Activated CD4-positive, alpha-beta T cell treated with anti-CD3 and anti-CD28 coated beads, Interleukin-2, Interleukin-4, amounts not matched to agents 100 ng/mL and 50 ng/mL, durations not matched to agents 16 hours and 8 hours (primary cell): ENCODE data around the gene RLBP1.

Experiments
- DNase-seq: peaks from one replicate; pipeline ENCODE4 v3.0.0-alpha.2; 2020; ENCODE audit warnings: low spot score

Gene RLBP1

DNA sequence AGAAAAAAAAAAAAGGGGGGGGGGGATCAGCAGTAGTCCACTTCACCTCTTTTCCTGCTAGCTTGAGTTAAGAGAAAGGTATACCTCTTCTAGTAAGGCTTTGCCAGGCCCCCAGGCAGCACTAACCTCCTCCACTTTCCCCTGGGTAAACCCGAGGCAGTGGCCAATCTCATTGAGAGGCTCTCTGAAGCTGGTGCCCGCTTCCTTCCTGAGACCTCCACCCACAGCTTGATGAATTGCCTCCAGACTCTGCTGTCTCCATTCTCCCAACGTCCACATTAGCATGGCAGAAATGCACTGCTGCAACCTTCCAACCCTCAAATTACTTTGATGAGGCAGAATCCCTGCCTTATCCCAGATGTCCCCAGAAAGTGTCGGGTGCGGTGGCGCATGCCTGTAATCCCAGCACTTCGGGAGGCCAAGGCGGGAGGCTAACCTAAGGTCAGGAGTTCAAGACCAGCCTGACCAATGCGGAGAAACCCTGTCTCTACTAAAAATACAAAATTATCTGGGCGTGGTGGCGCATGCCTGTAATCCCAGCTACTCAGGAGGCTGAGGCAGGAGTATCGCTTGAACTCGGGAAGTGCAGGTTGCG, 15.3 kb downstream of the RLBP1 start:
- DNase-seq: no peak

DNA sequence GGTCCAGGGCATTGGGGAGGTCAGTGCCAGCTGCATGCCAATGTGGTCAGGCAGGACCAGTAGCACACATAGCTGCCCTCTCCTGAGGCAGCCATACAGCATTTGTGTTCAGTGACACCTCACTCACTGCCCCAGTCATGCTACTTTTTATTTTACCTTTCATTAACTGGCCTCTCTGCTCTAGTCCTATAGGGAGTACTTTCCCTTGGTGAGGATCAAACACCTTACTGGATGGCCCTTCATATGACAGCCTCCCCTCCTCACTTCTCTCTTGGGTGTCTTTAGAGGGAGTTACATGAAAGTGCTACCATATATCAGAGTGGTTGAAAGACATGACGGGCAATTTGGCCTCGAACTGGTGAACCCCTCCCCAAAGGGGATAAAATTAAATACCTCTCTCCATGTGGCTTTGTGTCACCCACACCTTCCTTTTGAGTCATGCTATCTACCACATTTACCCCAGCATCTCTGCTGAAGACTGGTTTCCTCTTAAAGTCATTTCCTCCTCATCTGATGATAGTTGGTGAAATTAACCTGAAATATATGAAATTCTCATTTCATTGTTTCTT, 17.6 kb downstream of the RLBP1 start:
- peak; percentile 84 for DNase-seq

DNA sequence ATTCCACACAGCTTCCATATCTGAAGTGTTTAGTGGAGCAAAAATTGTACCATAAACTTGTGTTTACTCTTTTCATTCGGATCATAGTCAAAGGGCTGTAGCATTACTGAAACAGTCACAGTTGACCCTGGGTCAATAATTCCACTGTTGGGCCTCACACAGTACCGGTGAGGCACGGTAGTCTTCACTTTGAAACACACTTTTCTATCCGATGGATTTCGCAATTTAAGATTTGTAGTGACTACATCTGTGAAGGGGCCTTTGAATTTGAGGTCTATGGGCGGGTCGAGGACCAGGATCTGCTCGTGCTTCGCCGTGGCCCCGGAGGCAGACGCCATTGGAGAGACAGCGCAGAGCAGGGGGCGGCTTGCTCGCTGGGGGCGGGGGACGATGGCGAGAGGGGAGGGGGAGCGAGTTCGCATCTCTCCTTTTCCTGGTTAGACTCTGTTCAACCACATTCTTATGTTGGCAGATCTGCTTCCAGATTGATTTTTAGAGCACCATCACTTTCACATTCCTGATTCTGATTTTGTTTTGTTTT, 19.8 kb downstream of the RLBP1 start:
- DNase-seq: no peak

DNA sequence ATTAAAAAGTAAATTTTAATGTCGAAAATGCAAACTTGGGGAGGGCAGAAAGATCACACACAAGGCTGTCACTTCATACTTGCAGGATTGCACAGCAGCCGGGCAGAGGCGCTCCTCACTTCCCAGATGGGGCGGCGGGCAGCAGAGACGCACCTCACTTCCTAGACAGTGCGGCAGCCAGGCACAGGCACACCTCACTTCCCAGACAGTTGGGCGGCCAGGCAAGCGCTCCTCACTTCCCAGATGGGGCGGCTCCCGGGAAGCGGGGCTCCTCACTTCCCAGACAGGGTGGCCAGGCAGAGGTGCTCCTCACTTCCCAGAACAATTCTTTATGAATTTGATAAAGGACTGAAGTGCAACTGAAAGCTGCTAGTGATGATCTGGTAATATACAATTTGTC, 21.2 kb downstream of the RLBP1 start:
- DNase-seq: no peak

DNA sequence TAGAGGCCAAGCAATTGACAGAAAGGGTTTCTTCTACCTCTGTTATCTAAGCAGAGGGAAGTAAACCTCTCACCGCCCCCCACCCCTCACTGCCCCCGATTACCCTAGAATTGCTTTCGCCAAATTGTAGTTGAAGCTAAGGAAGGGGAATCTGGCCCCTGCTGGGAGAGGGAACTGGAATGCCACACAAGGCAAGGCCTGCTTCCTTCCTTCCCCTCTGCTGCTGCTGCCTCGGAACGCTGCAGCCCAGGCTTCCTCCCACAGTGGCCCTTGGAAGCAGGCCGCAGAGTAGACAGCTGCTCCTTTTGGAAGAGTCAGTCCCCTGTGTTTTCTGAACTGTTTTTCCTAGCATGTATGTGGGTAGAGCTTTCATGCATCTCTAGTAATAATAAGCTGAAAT, 21.6 kb downstream of the RLBP1 start:
- DNase-seq: no peak

DNA sequence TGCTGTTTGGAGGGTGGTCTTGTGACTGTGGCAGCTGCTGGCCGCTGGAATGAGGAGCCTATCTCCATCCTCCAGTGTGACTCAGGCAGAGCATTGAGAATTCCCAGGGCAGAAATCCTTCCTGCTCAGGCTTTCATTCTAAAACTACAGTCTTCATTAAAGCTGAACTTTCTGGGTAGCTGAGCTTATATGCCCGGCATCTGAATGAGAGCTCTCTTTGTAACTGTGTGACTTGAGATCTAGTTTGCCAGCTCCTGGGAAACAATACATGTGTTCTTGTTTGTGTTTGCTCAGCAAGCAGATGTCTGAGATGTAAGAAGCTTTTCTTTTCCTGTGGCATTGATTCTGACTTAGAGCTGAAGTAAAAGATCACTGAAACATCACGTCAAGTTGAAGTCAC, 22.4 kb downstream of the RLBP1 start:
- DNase-seq: no peak

DNA sequence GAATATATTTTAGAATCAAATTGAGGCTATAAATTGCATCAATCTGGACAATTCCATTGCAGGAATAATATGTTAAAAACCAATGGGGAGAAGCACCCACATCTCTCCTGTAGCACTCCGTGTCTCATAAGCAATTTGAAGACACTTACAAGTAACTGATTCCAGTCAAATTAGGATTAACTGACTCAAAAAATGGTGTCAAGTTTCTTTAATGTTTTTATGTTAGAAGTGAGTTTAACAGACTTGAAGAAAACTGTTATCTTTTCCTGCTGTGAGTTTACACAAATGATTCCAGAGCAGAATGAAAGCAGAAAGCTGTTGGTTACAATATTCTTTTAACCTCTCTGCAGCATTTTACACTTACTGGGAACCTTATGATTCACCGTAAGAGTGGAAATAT, 23.2 kb downstream of the RLBP1 start:
- no peak for DNase-seq

DNA sequence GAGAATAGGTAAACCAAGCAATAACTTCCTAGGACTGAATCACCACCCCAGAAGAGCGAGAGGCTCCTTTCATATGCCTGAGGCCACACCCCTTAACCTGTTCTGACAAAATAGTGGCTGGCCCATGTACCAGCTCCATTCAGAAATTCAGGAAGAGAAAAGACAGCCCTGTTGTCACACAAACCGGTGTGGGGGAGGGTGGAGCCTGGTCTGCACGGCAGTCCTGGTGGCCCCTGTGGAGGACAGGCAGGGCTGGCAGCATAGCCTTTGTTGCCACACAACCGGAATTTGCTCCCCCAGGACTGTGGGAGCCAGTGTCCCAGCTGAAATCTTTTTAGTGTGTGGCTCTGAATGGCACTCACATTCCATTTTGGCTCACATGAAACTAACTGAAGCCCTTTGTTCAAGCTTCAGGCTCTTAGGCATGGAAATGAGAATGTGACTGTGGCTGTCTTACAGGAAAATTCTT, 23.8 kb downstream of the RLBP1 start:
- DNase-seq: peak; percentile 52

DNA sequence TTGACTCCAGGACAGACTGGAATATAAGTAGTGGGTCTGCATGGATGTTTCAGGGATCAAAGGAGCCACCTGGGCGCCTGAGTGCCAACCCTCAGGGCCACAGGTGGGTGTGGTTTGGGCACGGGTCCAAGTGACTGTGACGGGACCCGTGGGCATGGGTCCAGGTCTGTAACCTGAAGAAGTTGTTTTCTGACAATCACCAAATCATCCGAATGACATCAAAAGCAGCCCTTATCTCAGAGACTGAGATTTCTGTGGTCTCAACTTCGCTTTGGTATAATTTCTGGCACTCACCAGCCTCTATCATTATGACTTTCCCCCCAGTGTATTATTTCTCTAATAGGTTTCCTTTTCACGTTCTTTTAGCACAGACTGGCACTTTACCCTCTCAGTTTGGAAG, 24.4 kb downstream of the RLBP1 start:
- peak; percentile 62 for DNase-seq

DNA sequence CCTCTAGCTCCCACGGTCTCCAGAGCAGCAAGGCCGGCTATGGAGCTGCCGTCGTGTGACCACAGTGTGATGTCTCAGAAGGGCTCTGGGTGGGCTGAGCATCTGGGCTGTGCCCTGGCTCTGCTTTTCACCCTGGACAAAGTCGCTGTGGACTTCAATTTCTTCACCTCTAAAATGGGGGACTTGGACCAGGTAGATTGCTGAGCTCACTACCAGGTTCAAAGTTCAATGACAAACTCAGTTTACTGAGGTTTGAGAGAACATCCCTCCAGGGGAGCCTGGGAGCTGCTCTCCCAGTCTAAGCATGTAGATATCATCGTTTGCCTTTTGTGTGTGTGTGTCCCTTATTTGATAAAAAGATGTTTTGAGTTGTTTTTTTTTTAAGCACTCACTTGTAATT, 25.1 kb downstream of the RLBP1 start:
- no peak for DNase-seq

DNA sequence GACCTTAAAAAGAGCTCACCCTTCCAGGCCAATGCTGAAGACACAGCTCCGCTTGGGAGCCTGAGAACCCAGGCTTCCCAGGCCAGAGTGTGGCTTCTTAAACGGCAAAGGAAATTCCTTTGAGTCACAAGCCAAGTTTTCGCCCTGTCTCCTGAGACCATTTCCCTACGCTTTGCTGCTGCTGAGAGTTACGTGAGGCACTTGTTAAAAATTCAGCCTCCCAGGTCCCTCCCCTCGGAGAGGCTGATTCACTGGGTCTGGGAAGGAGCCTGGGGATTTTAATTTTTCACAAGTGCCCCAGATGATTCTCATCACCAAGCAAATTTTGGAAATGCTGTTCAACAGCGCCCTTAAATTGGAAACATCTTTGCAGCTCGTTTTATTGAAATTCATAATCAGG, 25.5 kb downstream of the RLBP1 start:
- no peak for DNase-seq

DNA sequence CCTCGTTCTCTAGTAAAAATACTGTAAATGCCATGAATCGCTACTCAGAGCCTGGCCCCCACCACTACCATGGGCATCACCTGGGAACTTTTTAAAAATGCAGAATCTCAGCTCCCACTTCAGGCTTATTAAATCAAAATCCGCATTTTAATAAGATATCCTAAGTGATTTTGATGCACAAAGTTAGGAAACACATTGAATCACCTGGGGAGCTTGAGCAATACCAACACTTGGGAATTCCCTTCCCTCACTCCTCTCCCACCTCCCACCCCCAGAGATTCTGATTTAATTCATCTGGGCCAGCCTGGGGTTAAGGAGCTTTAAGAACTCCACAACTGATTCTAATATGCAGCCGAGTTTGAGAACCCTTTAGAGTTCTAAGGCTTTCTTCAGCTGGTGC, 26.8 kb downstream of the RLBP1 start:
- no peak for DNase-seq

DNA sequence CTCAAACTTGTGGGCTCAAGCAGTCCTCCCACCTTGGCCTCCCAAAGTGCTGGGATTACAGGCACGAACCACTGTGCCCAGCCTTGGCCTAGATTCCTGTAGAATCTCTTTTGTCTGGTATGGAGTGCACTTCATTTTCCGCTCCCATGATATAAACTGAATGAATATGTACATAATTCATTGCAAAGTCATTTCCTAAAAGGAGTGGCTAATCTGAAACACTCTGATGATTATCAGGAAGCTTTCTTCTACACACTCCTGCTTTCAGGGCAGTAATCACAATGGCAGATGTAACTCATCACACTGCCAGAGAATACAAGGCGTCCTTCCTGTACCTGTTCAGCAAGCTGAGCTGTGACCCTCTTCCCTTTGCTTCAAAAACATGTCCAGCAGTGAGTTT, 28.6 kb downstream of the RLBP1 start:
- no peak for DNase-seq

DNA sequence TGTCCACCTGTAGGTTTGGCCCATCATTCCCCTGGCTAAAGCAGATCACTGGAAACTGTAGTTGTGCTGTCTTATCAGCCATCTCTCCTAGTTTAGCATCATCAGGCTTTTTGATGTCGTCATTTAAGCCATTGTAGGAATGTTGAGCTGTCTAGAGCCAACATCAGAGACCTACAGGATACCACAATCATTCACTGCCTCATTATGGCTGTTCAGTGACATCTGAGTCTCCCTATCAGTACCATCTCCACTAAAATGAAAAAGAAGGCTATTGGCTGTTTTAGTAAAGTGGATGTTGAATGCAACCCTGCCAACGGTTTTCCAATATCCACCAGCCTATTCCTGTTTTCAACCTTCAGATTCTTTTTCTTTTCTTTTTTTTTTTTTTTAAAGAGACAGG, 29.2 kb downstream of the RLBP1 start:
- DNase-seq: no peak

DNA sequence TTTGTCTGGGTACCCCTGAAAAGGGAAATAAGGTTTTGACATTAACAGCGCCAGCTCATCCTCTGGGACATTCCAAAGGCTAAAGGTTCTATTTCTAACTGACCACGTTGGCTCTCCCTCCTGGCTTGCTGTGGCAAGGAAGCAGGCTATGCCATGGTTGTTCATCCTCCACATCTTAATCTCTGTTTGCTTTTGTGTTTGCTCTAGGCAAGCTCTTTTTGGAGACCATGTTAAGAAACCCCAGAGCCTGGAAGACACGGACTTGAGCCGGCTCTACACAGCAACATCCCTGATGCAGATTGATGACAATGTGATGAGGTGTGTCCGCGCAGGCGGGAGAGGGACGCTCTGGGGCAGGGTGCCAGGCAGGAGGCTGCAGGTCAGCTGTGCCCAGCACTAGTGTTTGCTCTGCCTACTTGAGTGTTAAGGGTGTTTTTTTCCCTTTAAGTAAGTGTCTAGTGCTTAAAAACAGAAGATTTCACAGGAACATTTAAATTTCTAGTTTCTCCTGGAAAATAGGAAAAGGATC, 33.3 kb downstream of the RLBP1 start:
- DNase-seq: no peak

DNA sequence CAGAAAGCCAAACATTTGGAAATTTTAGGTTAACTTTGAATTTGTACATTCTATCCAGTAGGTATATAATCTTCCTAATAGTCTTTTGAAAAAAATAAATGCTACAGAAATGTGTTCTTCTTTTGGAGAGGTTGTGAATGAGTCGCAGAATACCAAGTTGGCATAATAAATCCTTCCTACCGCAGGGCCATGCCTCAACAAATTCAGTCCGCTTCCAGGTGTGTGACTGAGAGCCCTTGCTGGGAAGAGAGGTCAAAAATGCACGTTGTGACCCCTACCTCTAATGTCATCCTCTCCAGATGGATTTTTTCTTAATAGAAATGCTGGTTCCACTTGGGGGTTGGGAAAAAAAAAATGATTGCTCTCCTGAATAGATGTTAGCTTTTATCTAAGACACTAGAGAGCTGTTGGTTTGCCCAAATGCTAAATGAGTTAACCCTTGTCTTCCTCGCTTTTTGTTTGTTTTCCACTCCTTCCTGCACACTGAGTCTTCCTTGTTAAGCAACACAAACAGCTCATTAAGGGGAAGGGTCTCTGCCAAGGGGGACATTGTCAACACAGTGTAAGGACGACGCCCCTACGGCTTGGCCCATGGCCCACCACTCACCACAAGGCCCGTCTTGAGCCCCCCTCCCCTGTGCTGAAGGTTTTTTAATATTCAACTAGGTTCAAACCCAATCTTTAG, 33.9 kb downstream of the RLBP1 start:
- DNase-seq: no peak

DNA sequence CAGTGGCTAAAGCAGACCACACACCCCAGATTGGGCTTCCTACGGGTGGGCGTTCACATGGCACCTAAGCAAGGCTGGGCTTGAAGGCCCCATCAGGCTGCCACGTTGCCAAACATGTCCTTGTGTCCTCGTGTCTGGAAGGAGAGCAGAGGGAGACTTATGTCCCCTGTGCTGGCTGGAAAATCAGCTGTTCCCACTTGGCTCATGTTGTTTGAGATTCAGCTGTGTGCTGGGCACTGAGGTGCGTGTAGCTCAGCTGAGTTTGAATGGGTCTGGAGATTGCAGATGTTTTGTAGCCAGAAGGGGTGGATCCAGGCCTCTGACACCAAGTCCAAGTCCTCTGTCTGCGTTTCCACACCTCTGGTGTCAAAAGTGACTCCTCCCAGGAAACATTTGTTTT, 34.6 kb downstream of the RLBP1 start:
- no peak for DNase-seq

DNA sequence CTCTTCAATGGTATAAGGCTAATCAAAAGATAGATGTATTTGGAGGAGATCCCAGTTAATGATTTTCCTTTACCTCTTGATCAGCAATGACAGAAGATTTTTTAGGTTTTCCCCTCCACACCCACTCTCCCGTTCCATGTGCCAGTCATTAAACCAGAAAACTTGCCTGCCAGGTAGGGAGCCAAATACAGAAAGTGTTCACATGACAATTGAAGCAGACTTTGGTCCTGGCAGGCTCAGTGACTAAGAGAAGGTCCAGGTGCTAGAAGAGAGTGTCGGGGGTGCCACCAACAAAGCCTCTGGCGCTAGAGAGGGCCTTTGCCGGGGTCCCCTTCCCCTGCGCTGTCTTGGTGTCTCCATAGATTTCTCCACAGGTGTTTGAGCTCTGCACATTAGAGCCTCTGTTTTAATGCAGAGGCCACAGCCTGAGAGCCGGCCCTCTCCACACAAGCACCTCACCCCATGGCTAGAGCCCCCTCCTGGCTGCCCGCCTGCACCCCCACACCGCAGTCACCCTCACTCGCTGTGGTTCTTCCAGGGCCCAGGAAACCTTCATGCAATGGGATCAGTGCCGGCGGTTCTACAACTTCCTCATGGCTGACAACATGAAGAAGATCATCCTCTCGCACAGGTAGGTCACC, 36.4 kb downstream of the RLBP1 start:
- no peak for DNase-seq

DNA sequence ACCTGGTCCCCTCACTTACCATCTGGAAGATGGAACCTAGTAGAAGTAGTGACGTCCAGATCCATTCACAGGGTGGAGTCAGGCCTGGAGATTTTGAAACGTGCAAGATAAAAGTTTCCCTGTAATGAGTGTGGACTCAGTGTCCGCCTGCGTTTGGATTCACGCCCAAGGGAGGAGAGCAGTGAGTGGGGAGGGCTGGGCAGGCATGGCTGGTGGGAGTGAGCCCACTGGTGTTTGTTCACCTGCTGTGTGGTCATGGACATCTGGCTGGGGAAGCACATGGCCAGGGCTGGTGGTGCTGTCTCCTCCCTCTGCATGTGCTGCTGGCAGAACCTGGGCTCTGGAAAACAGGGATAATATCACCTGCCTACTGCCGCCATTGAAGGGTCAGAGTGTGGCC, 37.0 kb downstream of the RLBP1 start:
- no peak for DNase-seq

DNA sequence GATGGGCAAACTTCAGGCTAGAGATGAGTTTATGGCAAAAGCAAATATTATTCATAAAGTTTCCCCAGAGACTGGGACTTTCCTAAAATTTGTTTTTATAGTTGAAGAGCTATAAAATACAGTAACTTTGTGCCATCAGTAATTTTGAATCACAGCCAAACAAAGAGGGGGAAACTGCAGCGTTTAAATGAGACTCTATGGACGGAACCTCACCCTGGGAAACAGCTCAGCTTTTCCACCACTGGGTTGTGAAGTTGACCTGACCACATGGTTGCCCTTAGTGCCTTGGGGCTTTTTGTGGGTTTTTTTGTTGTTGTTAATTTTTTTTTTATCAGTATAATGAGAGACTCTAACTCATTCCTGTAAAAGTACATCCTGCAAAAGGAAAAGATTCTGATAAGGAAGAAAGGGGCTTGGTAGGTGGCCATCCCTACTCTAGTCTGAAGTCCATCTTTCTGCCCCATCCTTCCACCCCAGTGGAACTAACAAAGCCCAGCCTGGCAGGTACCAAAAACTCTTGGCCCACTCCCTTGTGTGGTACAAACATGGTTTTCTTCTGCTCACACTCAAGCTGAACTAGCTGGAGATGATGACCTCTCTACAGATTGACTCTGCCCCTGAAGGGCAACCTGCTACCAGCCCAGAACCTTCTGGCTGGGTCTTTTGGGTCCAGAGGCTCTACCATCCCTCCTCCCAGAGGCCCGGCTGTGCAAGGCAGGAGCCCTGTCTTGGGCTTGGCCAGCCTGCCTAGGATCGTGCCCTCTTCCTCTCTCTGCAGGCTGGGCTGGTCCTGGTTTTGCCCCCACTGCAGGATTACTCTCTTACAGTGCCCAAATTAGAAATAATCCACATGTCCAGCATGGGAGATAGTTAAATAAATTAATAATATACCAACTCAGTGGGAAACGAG, 41.2 kb downstream of the RLBP1 start:
- DNase-seq: peak; percentile 56

DNA sequence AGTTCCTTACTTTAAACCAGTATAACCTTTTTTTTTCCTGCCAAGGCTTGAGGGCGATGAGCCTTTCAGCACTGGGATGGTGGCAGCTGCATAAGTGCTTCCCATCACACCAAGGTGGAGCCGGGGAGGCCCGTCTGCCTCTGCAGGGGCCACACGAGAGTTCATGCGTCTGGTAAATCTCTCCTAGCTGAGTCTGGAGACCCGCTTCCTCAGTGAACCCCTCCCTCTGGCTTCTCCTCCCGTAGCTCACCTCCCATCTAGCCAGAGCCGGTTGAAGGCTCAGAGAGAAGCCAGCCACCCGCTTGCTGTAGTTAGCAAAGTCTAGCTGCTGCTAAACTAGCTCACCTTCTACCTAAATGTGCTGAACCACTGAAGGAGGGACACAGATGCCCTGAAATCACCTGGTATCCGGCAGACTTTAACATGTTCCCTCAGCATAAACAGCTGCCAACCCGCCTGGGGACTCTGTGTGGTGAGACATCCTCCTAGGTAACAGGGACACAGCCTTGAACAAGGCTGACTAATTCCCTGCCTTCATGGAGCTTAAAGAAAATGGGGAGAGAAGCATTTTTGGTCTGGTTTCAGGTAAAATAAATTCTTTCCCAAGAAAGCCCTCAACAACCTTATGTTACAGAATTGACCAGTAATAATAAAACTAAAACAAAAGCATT, 42.9 kb downstream of the RLBP1 start:
- peak; percentile 25 for DNase-seq
